HG02610 (cell line): ENCODE data around the gene CACHD1.

ENCODE experiments used
- ATAC-seq: cut with Tn5 transposase; IDR thresholded peaks from one replicate; pipeline ENCODE4 v1.9.1; 2021; ENCODE audit warnings: mild to moderate bottlenecking, moderate library complexity; ENCODE audit not compliant: unreplicated experiment

CACHD1 gene

GRCh38 chr1:64650411-64650810 is 180.5 kb downstream of the CACHD1 start:
- ATAC-seq, result no peak

- ATAC-seq, result no peak
Observed at GRCh38 chr1:64651841-64652240, 181.9 kb downstream of the CACHD1 start.

GRCh38 chr1:64653466-64653865 is 183.5 kb downstream of the CACHD1 start:
- ATAC-seq, result no peak

DNA sequence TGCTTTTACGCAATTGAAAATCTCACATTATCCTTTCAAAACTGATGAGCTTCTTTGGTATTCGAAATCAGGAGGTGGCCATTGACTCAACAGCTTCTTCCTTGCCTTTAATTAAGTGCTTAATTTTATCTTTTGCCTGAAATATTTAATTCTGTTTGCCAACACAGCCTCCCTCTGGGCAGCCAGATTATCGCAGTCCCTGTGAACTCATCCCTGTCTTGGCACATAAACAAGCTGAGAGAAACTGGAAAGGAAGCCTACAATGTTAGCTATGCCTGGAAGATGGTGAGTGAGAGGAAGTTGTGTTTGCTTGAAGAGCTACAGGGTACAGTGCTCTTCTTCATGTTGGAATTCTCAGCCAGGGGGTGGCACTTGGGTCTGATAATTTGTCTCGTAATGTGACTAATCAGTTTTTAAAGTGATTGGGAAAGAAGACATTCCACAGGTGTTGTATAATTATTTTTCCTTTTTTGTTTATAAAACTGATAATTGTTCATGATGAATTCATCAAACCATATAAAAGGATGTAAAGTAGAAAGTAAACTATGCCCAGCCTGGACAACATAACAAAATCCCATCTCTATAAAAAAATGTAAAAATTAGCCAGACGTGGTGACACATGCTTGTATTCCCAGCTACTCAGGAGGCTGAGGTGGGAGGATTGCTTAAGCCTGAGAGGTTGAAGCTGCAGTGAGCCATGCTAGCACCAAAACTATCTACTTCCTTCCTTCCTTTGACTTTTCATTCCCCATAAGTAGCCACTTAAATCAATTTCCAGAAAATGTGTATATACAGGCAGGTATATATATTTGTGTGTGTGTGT is 184.8 kb downstream of the CACHD1 start:
- no peak for ATAC-seq

DNA sequence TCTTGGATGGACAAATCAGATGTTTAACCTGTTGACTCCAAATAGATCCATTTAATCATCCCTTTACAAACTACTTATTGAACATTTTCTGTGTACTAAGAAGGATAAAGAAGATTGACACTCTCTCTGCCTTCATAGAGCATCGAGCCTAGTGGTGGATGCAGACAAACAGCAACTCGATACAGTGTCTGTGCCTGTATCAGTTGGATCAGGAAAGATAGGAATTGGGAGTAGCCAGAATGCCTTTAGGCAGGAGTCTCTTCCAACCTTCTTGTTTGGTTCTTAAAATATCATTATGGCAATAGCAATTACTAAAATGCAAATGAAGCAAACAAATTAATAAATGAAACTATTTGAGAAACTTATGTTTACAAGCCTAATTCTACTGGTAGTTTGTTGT is 185.9 kb downstream of the CACHD1 start:
- ATAC-seq, result no peak

DNA sequence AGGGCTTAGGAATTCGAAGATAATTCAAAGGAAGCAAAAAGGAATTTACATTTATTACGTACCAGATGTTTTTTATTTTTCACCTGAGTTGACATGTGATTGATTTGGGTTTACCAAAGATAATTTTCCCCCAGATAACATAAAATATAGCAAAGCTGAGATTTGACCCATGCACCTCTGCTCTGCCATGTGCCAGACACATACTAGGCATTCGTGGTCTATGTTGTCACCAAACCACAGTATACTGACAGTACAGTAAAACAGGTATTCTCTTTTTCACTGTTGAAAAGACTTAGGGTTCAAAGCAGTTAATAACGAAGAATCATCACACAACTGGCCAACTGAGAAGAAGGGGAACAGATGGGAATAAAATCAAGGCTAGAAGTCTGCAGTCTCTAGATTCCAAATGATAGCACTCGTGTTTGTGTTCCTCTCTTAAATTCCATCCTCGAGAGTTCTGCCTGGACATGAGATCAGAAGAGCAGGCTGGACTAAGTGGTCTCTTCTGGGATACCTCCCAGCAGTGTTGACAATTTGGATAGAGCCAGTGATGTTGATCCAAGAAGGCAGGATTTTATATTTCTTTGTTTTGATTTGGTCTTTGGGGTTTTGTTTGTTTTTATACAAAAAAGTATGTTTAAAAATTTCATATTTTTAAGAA is 189.7 kb downstream of the CACHD1 start:
- no peak for ATAC-seq

- no peak for ATAC-seq
Observed at GRCh38 chr1:64663668-64664067, 193.7 kb downstream of the CACHD1 start.

- ATAC-seq, result no peak
Observed at GRCh38 chr1:64664299-64664698, 194.4 kb downstream of the CACHD1 start.

DNA sequence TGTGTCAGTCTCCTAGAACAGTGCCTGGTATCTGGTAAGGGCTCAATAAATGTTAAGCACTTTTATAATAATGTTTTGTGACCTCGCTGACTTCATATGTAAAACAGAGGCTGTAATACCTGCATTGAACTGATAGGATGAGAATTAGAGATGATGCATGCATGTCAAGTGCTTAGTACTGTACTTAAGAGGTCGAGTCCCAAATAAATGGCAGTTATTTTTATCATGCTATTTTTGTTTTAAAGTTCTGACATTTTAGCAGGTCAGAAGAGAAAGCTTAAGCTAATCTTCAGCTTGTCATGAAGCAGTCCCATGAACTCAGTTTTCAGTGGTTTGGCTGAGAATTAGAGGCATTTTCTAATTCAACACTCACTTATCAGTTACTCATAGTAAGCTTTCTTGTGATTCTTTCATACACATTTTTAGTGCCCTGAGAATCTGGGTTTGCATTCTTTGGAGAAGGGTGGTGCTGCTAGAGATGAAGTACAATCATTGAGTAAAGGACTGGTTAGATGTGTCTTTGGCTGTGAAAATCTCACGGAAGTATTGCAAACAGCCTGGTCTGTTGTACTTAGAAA is 199.3 kb downstream of the CACHD1 start:
- ATAC-seq, result no peak

GRCh38 chr1:64675718-64676345 is 205.9 kb downstream of the CACHD1 start:
- ATAC-seq, result peak; percentile 46

- ATAC-seq, result no peak
Observed at GRCh38 chr1:64676386-64676785, 206.5 kb downstream of the CACHD1 start.

DNA sequence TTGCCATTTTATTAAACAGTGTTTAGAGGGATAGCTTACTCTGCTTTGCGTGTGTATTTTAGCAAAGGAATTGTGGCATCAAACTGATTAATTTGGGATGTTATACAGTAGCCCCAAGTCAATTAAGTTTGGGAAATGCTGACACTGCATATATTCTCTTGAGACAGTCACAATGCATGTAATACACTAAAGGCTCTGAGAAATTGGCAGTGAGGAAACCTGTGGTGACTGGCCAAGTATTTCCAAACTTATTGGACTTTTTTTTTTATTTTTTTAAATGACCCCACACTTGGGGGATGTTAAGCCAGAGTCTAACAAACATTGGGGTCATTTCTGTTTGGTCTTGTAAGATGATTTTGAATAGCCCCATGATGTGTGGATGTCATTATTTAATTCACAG is 207.6 kb downstream of the CACHD1 start:
- ATAC-seq, result no peak

DNA sequence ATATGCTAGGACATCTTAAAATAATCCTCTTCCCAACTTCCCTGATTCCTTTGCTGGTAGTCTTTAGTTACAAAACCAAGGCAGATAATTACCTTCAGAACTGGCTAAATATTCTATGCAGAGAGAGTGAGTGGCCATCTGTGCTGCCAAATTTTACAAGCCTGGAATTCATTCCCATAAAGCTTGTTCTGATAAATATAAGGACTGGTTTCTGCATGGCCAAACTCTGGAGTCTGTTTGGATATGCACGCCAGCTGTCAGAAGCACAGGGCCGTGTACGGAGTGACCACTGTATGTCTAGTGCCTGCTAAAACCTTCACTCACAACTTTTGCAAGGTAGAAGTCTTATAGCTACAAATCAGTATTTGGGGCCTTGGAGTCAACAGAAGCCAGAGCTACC is 208.4 kb downstream of the CACHD1 start:
- no peak for ATAC-seq

DNA sequence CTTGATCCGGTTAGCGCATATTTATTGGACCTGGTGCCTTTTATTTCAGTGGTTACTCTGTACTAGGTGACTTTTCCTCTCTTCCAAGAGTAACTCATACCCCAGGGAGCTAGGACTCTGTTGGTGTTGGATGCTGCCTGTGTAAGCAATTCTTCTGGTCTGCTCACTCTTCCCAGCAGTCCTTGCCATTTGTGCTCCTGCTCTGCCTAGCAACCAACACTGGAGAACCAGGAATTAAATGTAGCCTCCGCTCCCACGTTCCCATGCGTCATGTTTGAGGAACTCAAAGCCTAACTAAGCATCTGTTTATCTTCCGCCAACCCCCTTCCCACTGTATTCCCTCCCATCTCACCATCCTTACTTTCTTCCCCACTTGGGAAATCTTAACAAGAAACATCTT is 209.2 kb downstream of the CACHD1 start:
- no peak for ATAC-seq

- ATAC-seq, result no peak
Observed at GRCh38 chr1:64680599-64680998, 210.7 kb downstream of the CACHD1 start.

- ATAC-seq, result no peak
Observed at GRCh38 chr1:64681043-64681442, 211.1 kb downstream of the CACHD1 start.

- ATAC-seq, result no peak
Observed at GRCh38 chr1:64683419-64683818, 213.5 kb downstream of the CACHD1 start.

GRCh38 chr1:64685217-64685616 is 215.3 kb downstream of the CACHD1 start:
- no peak for ATAC-seq

GRCh38 chr1:64685765-64686341 is 215.9 kb downstream of the CACHD1 start:
- ATAC-seq, result no peak

DNA sequence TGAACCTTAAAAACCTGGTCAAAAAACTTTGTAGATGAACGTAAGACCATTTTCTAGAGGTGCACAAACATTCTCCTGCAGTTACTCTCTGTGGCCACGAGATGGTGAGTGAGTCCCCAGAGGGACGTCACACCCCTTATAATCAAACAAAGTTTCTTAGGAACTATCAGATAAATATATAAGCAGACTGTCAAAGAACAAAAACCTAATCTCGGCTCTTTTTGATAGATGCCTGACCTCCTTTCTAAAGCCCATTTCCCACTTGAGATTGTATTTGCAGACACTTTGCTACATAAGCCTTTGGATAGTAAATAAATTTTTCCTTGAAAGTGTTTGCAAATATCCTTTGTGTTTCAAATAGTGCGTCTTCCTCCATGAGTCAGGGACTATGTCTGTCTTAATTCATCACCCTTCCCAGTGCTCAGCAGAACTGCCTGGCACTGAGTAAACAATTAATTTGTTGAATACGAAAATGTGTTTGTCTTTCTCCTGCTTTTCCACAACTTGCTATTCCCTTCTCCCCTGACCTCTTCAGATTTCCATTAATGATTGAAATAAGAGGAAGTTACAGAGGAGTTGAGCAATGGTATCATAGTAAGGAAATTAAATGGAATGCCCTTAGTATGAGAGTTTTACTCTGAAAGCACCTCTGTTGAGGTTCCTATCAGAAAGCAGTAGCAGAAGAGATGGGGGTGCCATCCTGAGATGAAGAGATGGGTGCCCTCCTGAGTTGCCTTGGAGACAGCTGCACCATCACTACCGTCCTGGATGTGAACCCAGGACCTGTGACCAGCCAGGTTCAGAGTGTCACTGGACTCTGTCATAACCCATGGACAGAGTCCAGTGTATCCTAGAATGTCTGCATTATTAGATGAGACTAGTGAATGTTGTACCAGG is 217.1 kb downstream of the CACHD1 start:
- ATAC-seq, result no peak
